ENCODE measurements around the gene ZNF256. TPM values are rescaled to one million over a fixed set of nuclear protein-coding genes. Genes with fewer than 3 reads are reported as not detected.

Gene ZNF256
- total RNA-seq, 1 donor: 5.2 TPM

GRCh38 chr19:57903618-57904184 lies 43.8 kb downstream of the ZNF256 start:
- no peak for TF ChIP-seq CTCF (IDR thresholded peaks at IDR 0.05; ENCODE audit: insufficient read depth, low read depth, low read length)
- no peak for DNase-seq (ENCODE audit: low read depth)
- no peak overlapping the region for H3K4me3 ChIP-seq (ENCODE audit: low read depth, low read length)

- no peak for TF ChIP-seq CTCF (IDR thresholded peaks at IDR 0.05; ENCODE audit: insufficient read depth, low read depth, low read length)
- no peak overlapping the region for H3K4me3 ChIP-seq (ENCODE audit: low read depth, low read length)
- no peak for DNase-seq (ENCODE audit: low read depth)
These were observed 47.2 kb downstream of the ZNF256 start for GRCh38 chr19:57900311-57900710.

Other genes with a start within 250 kb of the ZNF256 start
- 1.3 and 1.7 TPM in 2 replicates for gene ZNF154, start 238.5 kb downstream of the ZNF256 start, total RNA-seq
- 5.8 and 6.9 TPM in 2 replicates for gene ZNF671, start 220.1 kb downstream of the ZNF256 start, total RNA-seq
- gene ZNF776, start 200.9 kb downstream of the ZNF256 start, total RNA-seq: 11.9 and 14.7 TPM in 2 replicates
- gene ZNF586, start 178.0 kb downstream of the ZNF256 start, total RNA-seq: 12.2 and 22.9 TPM in 2 replicates
- gene ZNF552, start 132.8 kb downstream of the ZNF256 start, total RNA-seq: 7.4 and 12.1 TPM in 2 replicates
- gene ZNF587B, start 117.4 kb downstream of the ZNF256 start, total RNA-seq: 25.1 and 28.1 TPM in 2 replicates
- gene ZNF587, start 97.8 kb downstream of the ZNF256 start, total RNA-seq: 22.2 and 29.8 TPM in 2 replicates
- 7.8 and 9.3 TPM in 2 replicates for gene ZNF814, start 58.7 kb downstream of the ZNF256 start, total RNA-seq
- 12.2 and 19.4 TPM in 2 replicates for gene ZNF417, start 31.1 kb downstream of the ZNF256 start, total RNA-seq
- gene ZNF418, start 12.3 kb downstream of the ZNF256 start, total RNA-seq: 3.5 and 5.2 TPM in 2 replicates
- gene C19orf18, start 26.8 kb upstream of the ZNF256 start, total RNA-seq: under 0.01 and 0.32 TPM in 2 replicates
- 13.8 and 16.8 TPM in 2 replicates for gene ZNF606, start 55.1 kb upstream of the ZNF256 start, total RNA-seq
- gene ZSCAN1, start 86.3 kb upstream of the ZNF256 start, total RNA-seq: not detected in 2 replicates
- 1.6 and 4.3 TPM in 2 replicates for gene ZNF135, start 111.6 kb upstream of the ZNF256 start, total RNA-seq
- gene ZSCAN18, start 150.5 kb upstream of the ZNF256 start, total RNA-seq: 10.6 and 16.0 TPM in 2 replicates
- 9.7 and 14.2 TPM in 2 replicates for gene ZNF329, start 203.1 kb upstream of the ZNF256 start, total RNA-seq
- gene ZNF274, start 235.4 kb upstream of the ZNF256 start, total RNA-seq: 12.9 and 17.7 TPM in 2 replicates